HepG2 (cell line): Measurements from ENCODE around the gene TRPM5. TPM values are rescaled to one million over a fixed set of nuclear protein-coding genes. Genes with fewer than 3 reads are reported as not detected.

Experiments
- ATAC-seq: fragments of 200-7000 bp; cut with Tn5 transposase; 3 replicates; pipeline ENCODE4 v1.9.1; 2020; ENCODE audit warnings: mild to moderate bottlenecking, moderate library complexity
- BruUV-seq: library from RNA; stranded (reverse); fragments of 400-500 nt; replicated peaks from 2 replicates; lab custom pipeline; 2021; lab: Mats Ljungman, UMichigan
- CTCF ChIA-PET: fragments of 300-600 bp; formaldehyde crosslinking; extraction: SDS; loops from one replicate; lab custom pipeline; 2021; ENCODE audit warnings: low total read pairs, inconsistent platforms, low intra/inter-chr PET ratio; lab: Yijun Ruan, JAX
- POLR2A ChIA-PET: fragments of 350-600 bp; sonication (Branson Sonifier 250); formaldehyde crosslinking; loops from one replicate; lab custom pipeline; 2020; ENCODE audit warnings: antibody characterized with exemption, inconsistent platforms; lab: Yijun Ruan, JAX
- DNase-seq: peaks from one replicate; pipeline ENCODE4 v3.0.0-alpha.2; 2015; ENCODE audit warnings: low spot score
- FAIRE-seq: peaks from 3 replicates; lab custom pipeline; 2011; peaks lifted over from hg19 to GRCh38; lab: Jason Lieb, UNC
- H2AFZ ChIP-seq: one replicate; pipeline ENCODE4 v1.6.1; 2011; ENCODE audit warnings: low read length, inconsistent platforms
- H3K27ac ChIP-seq: fragments of 300-600 bp; 3 replicates; pipeline ENCODE4 v1.8.0; 2011; ENCODE audit warnings: mixed run types, mild to moderate bottlenecking, mixed read lengths, low read length, inconsistent platforms; ENCODE audit not compliant: insufficient read depth; ENCODE audit errors: extremely low read length
- H3K27me3 ChIP-seq, 2 experiments: fragments of 200-600 bp in 1 of 2; 2 replicates in 1 of 2; 3 replicates in 1 of 2; pipeline versions ENCODE4 v1.6.0 to v1.8.0; 2011; ENCODE audit warnings: low read length in 2 of 2, mild to moderate bottlenecking in 2 of 2, moderate library complexity in 2 of 2, inconsistent platforms in 1 of 2; ENCODE audit not compliant: insufficient read depth in 2 of 2, control insufficient read depth in 1 of 2
- H3K36me3 ChIP-seq, 2 experiments: fragments of 200-600 bp in 1 of 2; replicated peaks in 1 of 2; 2 replicates in 1 of 2; 3 replicates in 1 of 2; pipeline versions ENCODE4 v1.5.1 to v1.8.0; 2011; ENCODE audit warnings: low read length in 2 of 2, inconsistent platforms in 1 of 2; ENCODE audit not compliant: insufficient read depth in 2 of 2, control insufficient read depth in 1 of 2
- H3K4me1 ChIP-seq: 2 replicates; pipeline ENCODE4 v1.5.1; 2012; ENCODE audit warnings: low read length, inconsistent platforms; ENCODE audit not compliant: insufficient read depth
- H3K4me2 ChIP-seq: 2 replicates; pipeline ENCODE4 v1.6.0; 2011; ENCODE audit warnings: low read depth, low read length, inconsistent platforms
- H3K4me3 ChIP-seq, 3 experiments: fragments of 200-600 bp in 1 of 3; sonication (generic), shearing (Covaris generic) in 1 of 3; replicated peaks in 1 of 3; 2 replicates each; pipeline ENCODE4 v1.5.1; 2011 to 2016; ENCODE audit warnings: low read length in 3 of 3, inconsistent platforms in 2 of 3, low read depth in 2 of 3, mild to moderate bottlenecking in 2 of 3, control low read depth in 1 of 3, mixed read lengths in 1 of 3; ENCODE audit not compliant: insufficient read depth in 1 of 3
- H3K79me2 ChIP-seq: one replicate; pipeline ENCODE4 v1.6.1; 2011; ENCODE audit warnings: low read length, inconsistent platforms; ENCODE audit not compliant: insufficient read depth
- H3K9ac ChIP-seq: 2 replicates; pipeline ENCODE4 v1.6.0; 2011; ENCODE audit warnings: mild to moderate bottlenecking, low read depth, low read length, inconsistent platforms; ENCODE audit not compliant: insufficient read depth
- H3K9me3 ChIP-seq: 2 replicates; pipeline ENCODE4 v1.5.1; 2012; ENCODE audit warnings: mild to moderate bottlenecking, low read length
- H4K20me1 ChIP-seq: 2 replicates; pipeline ENCODE4 v1.6.0; 2011; ENCODE audit warnings: inconsistent platforms, mild to moderate bottlenecking, low read length, moderate library complexity; ENCODE audit not compliant: insufficient read depth
- ATF1 ChIP-seq: IDR thresholded peaks from 2 replicates; pipeline ENCODE4 v1.6.1; 2016; ENCODE audit warnings: mild to moderate bottlenecking, control low read depth
- CREB3 ChIP-seq: sonication (generic); formaldehyde crosslinking; IDR thresholded peaks from 2 replicates; pipeline ENCODE4 v1.5.0; 2020; ENCODE audit warnings: missing genetic modification reagents
- ISX ChIP-seq: sonication (generic); formaldehyde crosslinking; conservative IDR thresholded peaks from 2 replicates; pipeline ENCODE4 v1.5.0; 2020; ENCODE audit warnings: missing genetic modification reagents
- MEIS2 ChIP-seq: sonication (generic); formaldehyde crosslinking; IDR thresholded peaks from 2 replicates; pipeline ENCODE4 v1.9.0; 2021; ENCODE audit warnings: mild to moderate bottlenecking, missing genetic modification reagents
- MXD4 ChIP-seq: IDR thresholded peaks from 2 replicates; pipeline ENCODE4 v1.6.1; 2016; ENCODE audit warnings: mild to moderate bottlenecking, missing biosample characterization, missing genetic modification reagents
- NCOR1 ChIP-seq: fragments of 200-600 bp; sonication (generic); IDR thresholded peaks from 2 replicates; pipeline ENCODE4 v1.7.0; 2017; ENCODE audit warnings: antibody characterized with exemption, low read length, borderline replicate concordance
- NFATC3 ChIP-seq: sonication (generic); formaldehyde crosslinking; IDR thresholded peaks from 2 replicates; pipeline ENCODE4 v1.5.1; 2020; ENCODE audit warnings: mild to moderate bottlenecking, missing genetic modification reagents
- NFRKB ChIP-seq: fragments of 450-650 bp; IDR thresholded peaks from 2 replicates; pipeline ENCODE4 v1.6.1; 2017
- RFX3 ChIP-seq: IDR thresholded peaks from 2 replicates; pipeline ENCODE4 v1.6.1; 2016; ENCODE audit warnings: missing biosample characterization, missing genetic modification reagents
- U2AF1 ChIP-seq: fragments of 200-400 bp; formaldehyde crosslinking; optimal IDR thresholded peaks from 2 replicates; pipeline ENCODE3; 2017; ENCODE audit warnings: mild to moderate bottlenecking, low read depth, low read length
- XRCC5 ChIP-seq: fragments of 200-400 bp; formaldehyde crosslinking; optimal IDR thresholded peaks from 2 replicates; pipeline ENCODE3; 2017; ENCODE audit warnings: mild to moderate bottlenecking, low read length
- ZNF468 ChIP-seq: sonication (generic); formaldehyde crosslinking; IDR thresholded peaks from 2 replicates; pipeline ENCODE4 v1.8.0; 2022; ENCODE audit warnings: mild to moderate bottlenecking, moderate library complexity, missing genetic modification reagents
- WGBS: methylation state at CpG from one replicate; pipeline ENCODE4 v1.1.6; 2017; ENCODE audit warnings: low lambda C conversion rate; 5-methylcytosine and 5-hydroxymethylcytosine counted together
- in situ Hi-C: cut with HindIII; loops from 2 replicates; pipeline ENCODE4 v1.10.0; 2017; ENCODE audit warnings: low pct_unique_long_range_greater_than_20kb; ENCODE audit not compliant: extremely low pct_ligation_motif_present
- intact Hi-C: fragments of 100-400 bp; cut with micrococcal nuclease; formaldehyde crosslinking; loops from one replicate; pipeline ENCODE4 v1.10.0; 2022; ENCODE audit not compliant: unreplicated experiment
- polyA plus RNA-seq, 8 experiments: library from polyadenylated mRNA; depleted of rRNA in 3 of 8; stranded (reverse) in 7 of 8; unstranded in 1 of 8; fragments of >200 nt; fragmentation: Illumina TruSeq in 4 of 8; extraction: Trizol in 4 of 8; gene quantifications; 2 replicates each; pipeline versions ENCODE4 v1.2.1 to v1.2.3, GENCODE V29; 2011 to 2016; ENCODE audit warnings: low read depth in 4 of 8, missing spikeins in 1 of 8, mixed read lengths in 1 of 8; ENCODE audit not compliant: insufficient read depth in 1 of 8
- total RNA-seq, 5 experiments: library from RNA; depleted of rRNA; stranded (reverse); fragments of >200 nt; fragmentation: Illumina TruSeq; extraction: Trizol; gene quantifications; 2 replicates each; pipeline ENCODE4 v1.2.3, GENCODE V29; 2016; ENCODE audit warnings: low read depth in 1 of 5

The TRPM5 gene
- total and polyA plus RNA-seq, 2 of the 13 experiments (the other 11 are each of a cell fraction or from before 2014, with no cell fraction given): 0.12 TPM; not detected in 1

DNA sequence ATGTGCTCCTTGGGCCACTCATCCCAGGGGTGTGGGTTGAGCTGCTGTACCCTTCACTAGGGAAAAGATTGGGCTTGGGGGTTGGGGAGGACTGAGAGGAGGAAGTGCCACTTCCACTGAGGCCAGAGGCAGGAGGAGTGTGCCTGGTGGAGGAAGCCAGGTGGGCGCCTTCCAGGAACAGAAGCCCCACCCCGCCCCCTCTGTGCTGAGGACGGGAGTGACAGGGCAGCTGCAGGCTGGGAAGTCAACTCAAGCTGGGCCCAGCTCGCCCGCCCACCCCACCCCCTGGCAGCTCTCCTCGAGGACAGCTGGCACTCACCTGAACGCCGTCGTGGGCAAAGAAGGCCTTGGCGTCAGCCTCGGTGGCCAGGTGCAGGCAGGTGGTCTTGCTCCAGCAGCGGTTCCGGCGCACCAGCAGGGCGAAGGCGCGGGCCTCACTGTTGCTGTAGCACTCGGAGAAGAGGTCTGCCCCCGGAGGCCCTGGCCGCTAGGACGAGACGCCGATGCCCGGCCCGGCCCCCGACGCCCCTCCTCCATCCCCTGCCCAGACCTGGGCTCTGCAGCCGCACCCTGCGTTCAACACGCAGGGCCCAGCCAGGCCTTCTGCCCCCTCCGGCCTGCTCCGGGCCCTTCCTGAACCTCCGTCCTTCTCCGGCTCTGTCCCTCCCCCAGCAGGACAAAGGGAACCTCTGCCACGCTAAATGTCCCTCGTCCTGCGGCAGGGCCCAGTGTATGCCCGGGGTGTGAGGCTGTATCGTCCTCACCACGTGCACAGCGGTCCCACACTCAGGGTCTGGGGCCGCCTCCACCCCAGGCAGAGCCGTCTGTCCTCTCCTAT lies 30.4 kb downstream of the TRPM5 start:
- ATAC-seq (no peak), DNase-seq (no peak), FAIRE-seq (no peak)
- Histone ChIP-seq H3K9ac (no peak overlapping the region), H3K27me3 (peaks cover 0 to 1% of the 10 kb centered on the region in 2 experiments; a peak in 1 of 5 replicates), H3K9me3 (no peaks in the 10 kb centered on the region), H3K4me2 (no peak overlapping the region), H3K79me2 (no peaks in the 10 kb centered on the region), H4K20me1 (no peaks in the 10 kb centered on the region), H3K36me3 (no peaks in the 10 kb centered on the region), H2AFZ (no peak overlapping the region), H3K4me1 (peaks cover 42% of the 10 kb centered on the region), H3K27ac (no peak overlapping the region), H3K4me3 (no peak overlapping the region)
- no TSS peak for BruUV-seq
- in situ Hi-C loops (no loop called here), intact Hi-C loops (no loop called here)
- CTCF ChIA-PET: interaction anchor here (1.1 kb wide), 1 partner anchor 109 kb away, joined by 3 read pairs; no protein-coding TSS in a partner anchor
- TF ChIP-seq MXD4 (CRISPR knock-in tag): no peak
- no peak for TF ChIP-seq MEIS2 (CRISPR knock-in tag)
- no peak for TF ChIP-seq ISX (CRISPR knock-in tag)
- TF ChIP-seq RFX3 (CRISPR knock-in tag): no peak
- TF ChIP-seq ATF1 (CRISPR knock-in tag): no peak
- no peak for TF ChIP-seq NFATC3 (CRISPR knock-in tag)
- TF ChIP-seq XRCC5: no peak
- no peak for TF ChIP-seq NFRKB
- no peak for TF ChIP-seq NCOR1
- TF ChIP-seq ZNF468 (CRISPR knock-in tag): no peak
- TF ChIP-seq U2AF1: no peak
- no peak for TF ChIP-seq CREB3
- WGBS: 76% methylated on average over 22 of the region's 43 CpGs
- POLR2A ChIA-PET: interaction anchor here (5.7 kb wide), 1 partner anchor 13 kb away, joined by 49 read pairs; the partner anchor contains the start of gene TSSC4
